GM12878 (cell line): ENCODE results near the gene ATP5ME. TPM values are rescaled to one million over a fixed set of nuclear protein-coding genes. Genes with fewer than 3 reads are reported as not detected.

Experiments
- ATAC-seq: fragments of 200-7000 bp; cut with Tn5 transposase; 3 replicates; pipeline ENCODE4 v1.9.1; 2020; ENCODE audit warnings: mild to moderate bottlenecking, moderate library complexity
- BruUV-seq: library from RNA; stranded (reverse); fragments of 400-500 nt; replicated peaks from 2 replicates; lab custom pipeline; 2021; lab: Mats Ljungman, UMichigan
- CTCF ChIA-PET: fragments of 300-600 bp; sonication (Branson Sonifier 250); formaldehyde crosslinking; extraction: SDS; loops from one replicate; lab custom pipeline; 2021; ENCODE audit warnings: inconsistent platforms; lab: Yijun Ruan, JAX
- POLR2A ChIA-PET: fragments of 350-600 bp; formaldehyde crosslinking; extraction: SDS; loops from one replicate; lab custom pipeline; 2021; ENCODE audit warnings: inconsistent platforms; lab: Charles Lee
- RAD21 ChIA-PET: fragments of 300-600 bp; sonication (Branson Sonifier 250); formaldehyde crosslinking; loops from one replicate; lab custom pipeline; 2023; ENCODE audit warnings: antibody characterized with exemption; ENCODE audit not compliant: unreplicated experiment; lab: Charles Lee
- SMC1A ChIA-PET: fragments of 300-600 bp; sonication (Branson Sonifier 250); formaldehyde crosslinking; loops from one replicate; lab custom pipeline; 2023; ENCODE audit not compliant: unreplicated experiment, uncharacterized antibody; lab: Charles Lee
- DNase-seq: peaks from one replicate; pipeline ENCODE4 v3.0.0-alpha.2; 2011; ENCODE audit warnings: low read depth, low spot score
- FAIRE-seq: peaks from 3 replicates; lab custom pipeline; 2011; peaks lifted over from hg19 to GRCh38; lab: Jason Lieb, UNC
- H2AFZ ChIP-seq: 2 replicates; pipeline ENCODE4 v1.6.0; 2011; ENCODE audit warnings: low read depth, low read length, control low read depth; ENCODE audit not compliant: control insufficient read depth
- H3K27ac ChIP-seq: 2 replicates; pipeline ENCODE4 v1.5.1; 2011; ENCODE audit warnings: control low read depth; ENCODE audit not compliant: control insufficient read depth, insufficient read depth
- H3K27me3 ChIP-seq, 2 experiments: replicated peaks in 1 of 2; 2 replicates each; pipeline versions ENCODE4 v1.6.0 to v1.6.1; 2011; ENCODE audit warnings: low read length in 1 of 2; ENCODE audit not compliant: control insufficient read depth in 2 of 2, insufficient read depth in 2 of 2
- H3K36me3 ChIP-seq, 2 experiments: 2 replicates each; pipeline ENCODE4 v1.5.1; 2011; ENCODE audit warnings: low read length in 1 of 2; ENCODE audit not compliant: control insufficient read depth in 2 of 2, insufficient read depth in 2 of 2
- H3K4me1 ChIP-seq: 2 replicates; pipeline ENCODE4 v1.6.1; 2011; ENCODE audit warnings: mild to moderate bottlenecking, low read length, moderate library complexity, mixed read lengths; ENCODE audit not compliant: control insufficient read depth, insufficient read depth
- H3K4me2 ChIP-seq: 2 replicates; pipeline ENCODE4 v1.6.0; 2011; ENCODE audit warnings: control low read depth; ENCODE audit not compliant: control insufficient read depth, insufficient read depth
- H3K4me3 ChIP-seq: fragments of 200-600 bp; sonication (generic); 2 replicates; pipeline ENCODE4 v1.5.1; 2016
- H3K79me2 ChIP-seq: 2 replicates; pipeline ENCODE4 v1.6.0; 2011; ENCODE audit warnings: low read length; ENCODE audit not compliant: control insufficient read depth, insufficient read depth
- H3K9ac ChIP-seq: 2 replicates; pipeline ENCODE4 v1.8.0; 2011; ENCODE audit warnings: low read length, control low read depth, mixed read lengths; ENCODE audit not compliant: control insufficient read depth, insufficient read depth
- H3K9me3 ChIP-seq: replicated peaks from 3 replicates; pipeline ENCODE4 v1.5.1; 2011; ENCODE audit warnings: mild to moderate bottlenecking, low read length; ENCODE audit not compliant: control insufficient read depth, insufficient read depth
- H4K20me1 ChIP-seq: 2 replicates; pipeline ENCODE4 v1.6.0; 2011; ENCODE audit not compliant: control insufficient read depth, insufficient read depth
- ETV6 ChIP-seq, 2 experiments: fragments of 450-650 bp in 1 of 2; IDR thresholded peaks in 1 of 2; conservative IDR thresholded peaks in 1 of 2; 2 replicates each; pipeline ENCODE4 v1.6.1; 2014; ENCODE audit warnings: antibody characterized with exemption in 1 of 2, borderline replicate concordance in 1 of 2, low read depth in 1 of 2, mild to moderate bottlenecking in 1 of 2, moderate library complexity in 1 of 2
- JUND ChIP-seq: IDR thresholded peaks from 2 replicates; pipeline ENCODE4 v1.6.1; 2012; ENCODE audit warnings: low read depth, mild to moderate bottlenecking, low read length, improper control_type of control experiment, moderate library complexity
- MYC ChIP-seq: IDR thresholded peaks from 2 replicates; pipeline ENCODE4 v1.6.1; 2011; ENCODE audit warnings: mild to moderate bottlenecking, low read length, moderate library complexity, inconsistent platforms; ENCODE audit not compliant: insufficient read depth, insufficient replicate concordance, insufficient read length, severe bottlenecking
- PAX5 ChIP-seq: IDR thresholded peaks from 2 replicates; pipeline ENCODE4 v1.6.1; 2011; ENCODE audit warnings: low read depth, low read length, borderline replicate concordance
- PAX8 ChIP-seq: fragments of 450-650 bp; IDR thresholded peaks from 2 replicates; pipeline ENCODE4 v1.6.1; 2017; ENCODE audit warnings: mild to moderate bottlenecking, moderate library complexity
- PKNOX1 ChIP-seq: fragments of 450-650 bp; IDR thresholded peaks from 2 replicates; pipeline ENCODE4 v1.6.1; 2016; ENCODE audit warnings: mild to moderate bottlenecking
- RAD21 ChIP-seq: IDR thresholded peaks from 2 replicates; pipeline ENCODE4 v1.6.1; 2011; ENCODE audit warnings: mild to moderate bottlenecking, low read depth, low read length, moderate library complexity; ENCODE audit not compliant: insufficient read depth
- RB1 ChIP-seq: fragments of 450-650 bp; formaldehyde crosslinking; IDR thresholded peaks from 2 replicates; pipeline ENCODE4 v1.6.1; 2017; ENCODE audit warnings: mild to moderate bottlenecking, borderline replicate concordance
- SMC3 ChIP-seq: IDR thresholded peaks from 2 replicates; pipeline ENCODE4 v1.6.1; 2011; ENCODE audit warnings: low read length, improper control_type of control experiment, borderline replicate concordance
- SUPT20H ChIP-seq: IDR thresholded peaks from 2 replicates; pipeline ENCODE4 v1.6.1; 2011; ENCODE audit warnings: low read depth, mild to moderate bottlenecking, low read length, moderate library complexity, borderline replicate concordance; ENCODE audit not compliant: control insufficient read depth
- ZBTB11 ChIP-seq: fragments of 450-650 bp; formaldehyde crosslinking; IDR thresholded peaks from 2 replicates; pipeline ENCODE4 v1.5.0; 2022; ENCODE audit warnings: mild to moderate bottlenecking, missing genetic modification characterization
- ZBTB4 ChIP-seq: fragments of 450-650 bp; formaldehyde crosslinking; IDR thresholded peaks from 2 replicates; pipeline ENCODE4 v1.4.0; 2022; ENCODE audit warnings: mild to moderate bottlenecking, moderate library complexity
- WGBS: methylation state at CpG from one replicate; pipeline ENCODE4 v1.1.6; 2016; ENCODE audit warnings: low lambda C conversion rate; ENCODE audit not compliant: insufficient replicate concordance, insufficient coverage; ENCODE audit errors: missing lambda C conversion rate; 5-methylcytosine and 5-hydroxymethylcytosine counted together
- in situ Hi-C: fragments of 300-500 bp; cut with MboI; formaldehyde crosslinking; loops from 9 replicates; pipeline ENCODE4 v1.14.3; 2018; ENCODE audit warnings: mixed read lengths
- intact Hi-C: fragments of 100-400 bp; cut with micrococcal nuclease; formaldehyde crosslinking; loops from one replicate; pipeline ENCODE4 v1.14.2; 2022; ENCODE audit not compliant: unreplicated experiment
- polyA plus RNA-seq, 11 experiments: library from polyadenylated mRNA; depleted of rRNA in 4 of 11; unstranded in 6 of 11; stranded (reverse) in 5 of 11; fragments of >200 nt; fragmentation: Nextera tagmentation in 4 of 11; fragmentation: Illumina TruSeq in 1 of 11; extraction: Ambion mirVana in 4 of 11; extraction: Trizol in 1 of 11; gene quantifications; 1 replicate in 1 of 11; 2 replicates in 10 of 11; pipeline versions ENCODE4 v1.2.1 to v1.2.3, GENCODE V29; 2011 to 2016; ENCODE audit warnings: inconsistent platforms in 2 of 11, missing spikeins in 2 of 11, low read depth in 1 of 11
- total RNA-seq, 4 experiments: library from RNA; depleted of rRNA in 3 of 4; stranded (reverse); fragments of >200 nt in 3 of 4; fragmentation: Illumina TruSeq in 1 of 4; extraction: Trizol in 1 of 4; gene quantifications; 2 replicates each; pipeline versions ENCODE4 v1.2.1 to v1.2.3, GENCODE V29; 2013 to 2021

The ATP5ME gene
- total and polyA plus RNA-seq, 10 of the 15 experiments (the other 5 are each of a cell fraction or from before 2014, with no cell fraction given): 279 to 2,374 (median 509) TPM

- intact Hi-C loops: no loop called here
- ChIA-PET POLR2A (no interaction called here), SMC1A (no interaction called here), RAD21 (no interaction called here), CTCF (no interaction called here)
- no peak overlapping the region for H2AFZ ChIP-seq
- DNase-seq (no peak), ATAC-seq (no peak), FAIRE-seq (no peak)
- 61% methylated on average over 30 of the region's 32 CpGs for WGBS
- H3K4me2 ChIP-seq: no peak overlapping the region
- peaks cover 12% of the 10 kb centered on the region for H3K4me1 ChIP-seq
- no peaks in the 10 kb centered on the region for H4K20me1 ChIP-seq
- no peaks in the 10 kb centered on the region for H3K27me3 ChIP-seq
- no peak overlapping the region for H3K4me3 ChIP-seq
- H3K27ac ChIP-seq: no peak overlapping the region
- H3K9ac ChIP-seq: no peak overlapping the region
- H3K9me3 ChIP-seq: no peaks in the 10 kb centered on the region
- in situ Hi-C loops: no loop called here
- H3K79me2 ChIP-seq: no peaks in the 10 kb centered on the region
- H3K36me3 ChIP-seq: no peaks in the 10 kb centered on the region
- no TSS peak for BruUV-seq
- no peak for TF ChIP-seq MYC
- no peak for TF ChIP-seq ZBTB11 (CRISPR knock-in tag)
- TF ChIP-seq JUND: no peak
- TF ChIP-seq SUPT20H: no peak
- no peak for TF ChIP-seq RAD21
- no peak for TF ChIP-seq PAX5
- no peak for TF ChIP-seq SMC3
- TF ChIP-seq ZBTB4 (CRISPR knock-in tag): no peak
- no peak for TF ChIP-seq PKNOX1
- TF ChIP-seq RB1: no peak
- TF ChIP-seq ETV6 (conservative IDR thresholded peaks at IDR 0.05 in 1 of 2, IDR thresholded peaks at IDR 0.05 in 1 of 2; ENCODE audit: borderline replicate concordance in 1 of 2, low read depth in 1 of 2): no peak
- no peak for TF ChIP-seq PAX8
These were observed 18.9 kb upstream of the ATP5ME start for GRCh38 chr4:692771-693554.
